IPS DF 4.7 (cell line): ENCODE data around the gene DRD4.
"Not testable (repeated sequence)": the region's sequence is repeated elsewhere in the genome, so short reads cannot be mapped to it uniquely, and the experiment has no call there.

Experiments
- DNase-seq: peaks from one replicate; pipeline ENCODE4 v3.0.0-alpha.2; 2013; ENCODE audit warnings: low spot score; ENCODE audit errors: extremely low read depth

DRD4 gene

GRCh38 chr11:643849-644738 lies 7.0 kb downstream of the DRD4 start:
- no peak for DNase-seq

DNA sequence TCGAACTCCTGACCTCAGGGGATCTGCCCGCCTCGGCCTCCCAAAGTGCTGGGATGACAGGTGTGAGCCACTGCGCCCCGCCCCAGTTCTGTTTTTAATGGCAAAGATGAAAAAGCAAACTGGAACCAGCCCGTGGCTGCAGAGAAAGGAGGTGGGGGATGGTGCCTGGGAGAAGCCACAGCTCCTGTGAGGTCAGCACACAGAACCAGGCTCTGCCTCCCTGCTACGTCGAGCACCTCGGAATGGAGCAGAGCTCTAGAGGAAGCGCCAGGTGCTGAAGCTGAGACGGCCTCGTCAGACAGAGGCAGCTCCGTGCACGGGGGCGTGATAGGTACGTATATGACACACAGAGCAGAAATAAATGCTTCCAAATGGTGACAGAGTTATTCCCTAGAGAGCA lies 8.5 kb downstream of the DRD4 start:
- no peak for DNase-seq

DNA sequence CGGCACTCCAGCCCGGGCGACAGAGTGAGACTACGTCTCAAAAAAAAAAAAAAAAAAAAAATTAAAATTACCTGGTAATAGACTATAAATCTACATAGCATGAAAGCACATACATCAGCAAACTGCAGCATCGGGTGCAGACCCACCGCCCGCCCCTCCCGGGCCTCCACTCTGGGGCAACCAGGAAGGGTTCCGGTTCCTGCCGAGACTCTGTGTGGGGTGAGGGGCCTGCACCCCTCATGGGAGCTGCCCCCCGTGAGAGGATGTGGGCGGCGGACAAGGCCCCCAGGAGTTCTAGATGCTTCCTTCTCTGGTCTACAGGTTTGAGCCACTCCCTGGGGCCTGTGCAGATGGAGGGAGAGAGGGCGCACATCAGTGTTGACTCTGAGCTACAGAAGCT lies 9.1 kb downstream of the DRD4 start:
- no peak for DNase-seq

GRCh38 chr11:647672-648158 lies 10.6 kb downstream of the DRD4 start:
- not testable (repeated sequence) for DNase-seq

- DNase-seq, result no peak
Observed at GRCh38 chr11:650482-650881, 13.4 kb downstream of the DRD4 start.

DNA sequence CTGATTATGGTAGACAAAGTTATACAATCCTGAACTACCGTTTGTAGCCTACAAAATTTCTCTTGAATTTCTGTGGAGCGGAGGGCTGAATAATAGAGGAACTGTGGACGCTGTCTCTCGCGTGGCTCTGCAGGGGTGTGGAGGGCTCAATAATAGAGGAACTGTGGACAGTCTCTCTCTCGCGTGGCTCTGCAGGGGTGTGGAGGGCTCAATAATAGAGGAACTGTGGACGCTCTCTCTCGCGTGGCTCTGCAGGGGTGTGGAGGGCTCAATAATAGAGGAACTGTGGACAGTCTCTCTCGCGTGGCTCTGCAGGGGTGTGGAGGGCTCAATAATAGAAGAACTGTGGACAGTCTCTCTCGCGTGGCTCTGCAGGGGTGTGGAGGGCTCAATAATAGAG lies 16.1 kb downstream of the DRD4 start:
- not testable (repeated sequence) for DNase-seq

DNA sequence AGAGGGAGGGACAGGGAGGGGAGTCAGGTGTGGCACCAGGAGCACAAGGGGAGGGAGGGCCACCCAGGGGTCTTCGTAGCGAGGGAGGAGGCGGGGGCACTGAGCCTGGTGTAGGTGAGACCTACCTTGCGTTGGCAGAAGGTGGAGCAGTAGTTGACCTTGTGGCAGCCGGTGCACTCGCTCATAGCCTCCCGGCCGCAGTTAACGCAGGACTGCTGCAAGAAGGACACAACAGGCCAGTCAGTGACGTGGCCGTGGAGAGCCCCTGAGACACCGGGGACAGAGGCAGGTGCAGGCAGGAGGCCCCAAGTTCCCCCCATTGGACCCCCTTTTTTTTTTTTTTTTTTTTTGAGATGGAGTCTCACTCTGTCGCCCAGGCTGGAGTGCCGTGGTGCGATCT lies 16.8 kb downstream of the DRD4 start:
- DNase-seq, result no peak

GRCh38 chr11:654444-654843 lies 17.4 kb downstream of the DRD4 start:
- not testable (repeated sequence) for DNase-seq

DNA sequence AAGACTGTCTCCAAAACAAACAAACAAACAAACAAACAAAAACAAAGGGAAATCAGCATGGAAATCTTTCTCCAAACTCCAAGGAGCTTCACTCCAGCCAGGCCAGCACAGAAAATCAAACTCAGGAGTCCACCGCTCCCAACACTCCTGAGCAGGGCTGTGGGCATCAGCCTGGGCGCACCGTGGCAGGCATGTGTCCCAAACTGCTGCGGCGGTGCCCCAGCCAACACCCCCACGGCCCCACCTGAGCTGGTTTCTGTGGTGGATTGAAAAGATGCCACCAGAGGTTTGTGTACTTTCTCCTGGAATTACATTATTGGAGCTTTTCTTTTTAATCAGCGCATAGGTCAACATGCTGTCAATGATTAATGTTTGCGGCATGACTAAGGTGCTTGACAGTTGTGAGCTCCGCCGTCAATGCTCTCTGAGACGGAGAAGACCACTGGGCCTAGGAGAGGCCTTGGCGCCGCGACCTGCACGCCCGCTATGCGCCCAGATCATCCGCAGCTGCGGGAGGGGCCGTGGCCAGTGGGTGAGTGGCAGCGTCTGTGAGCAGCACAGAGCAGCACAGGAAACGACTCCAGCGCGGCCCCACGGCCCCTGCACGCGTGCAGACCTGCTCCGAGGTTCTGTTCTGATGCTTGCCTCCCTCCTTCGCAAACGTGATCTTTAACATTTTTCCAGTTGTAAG lies 18.1 kb downstream of the DRD4 start:
- no peak for DNase-seq

- DNase-seq, result no peak
Observed at GRCh38 chr11:656426-656825, 19.4 kb downstream of the DRD4 start.

- DNase-seq, result no peak
Observed at GRCh38 chr11:656866-657265, 19.8 kb downstream of the DRD4 start.

DNA sequence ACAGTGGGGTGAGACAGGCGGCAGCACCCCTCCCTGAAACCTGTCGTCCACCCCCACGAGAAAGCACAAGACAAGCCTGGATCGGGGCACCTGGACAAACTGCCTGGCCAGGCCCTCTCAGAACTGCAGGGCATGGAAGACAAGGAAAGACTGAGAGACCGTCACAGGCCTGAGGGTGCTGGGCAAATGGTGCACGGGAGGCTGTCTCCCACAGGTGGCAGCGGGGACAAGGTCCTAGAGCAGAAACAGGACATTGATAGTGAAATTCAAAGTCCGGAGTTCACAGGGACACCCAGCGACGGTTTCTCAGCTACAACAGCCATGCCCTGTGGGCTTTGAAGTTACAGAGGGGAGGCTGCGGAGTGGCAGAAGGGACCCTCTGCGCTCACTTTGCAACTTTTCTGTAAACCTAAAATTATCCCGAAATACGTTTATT lies 20.6 kb downstream of the DRD4 start:
- no peak for DNase-seq

GRCh38 chr11:659532-660085 lies 22.5 kb downstream of the DRD4 start:
- no peak for DNase-seq

DNA sequence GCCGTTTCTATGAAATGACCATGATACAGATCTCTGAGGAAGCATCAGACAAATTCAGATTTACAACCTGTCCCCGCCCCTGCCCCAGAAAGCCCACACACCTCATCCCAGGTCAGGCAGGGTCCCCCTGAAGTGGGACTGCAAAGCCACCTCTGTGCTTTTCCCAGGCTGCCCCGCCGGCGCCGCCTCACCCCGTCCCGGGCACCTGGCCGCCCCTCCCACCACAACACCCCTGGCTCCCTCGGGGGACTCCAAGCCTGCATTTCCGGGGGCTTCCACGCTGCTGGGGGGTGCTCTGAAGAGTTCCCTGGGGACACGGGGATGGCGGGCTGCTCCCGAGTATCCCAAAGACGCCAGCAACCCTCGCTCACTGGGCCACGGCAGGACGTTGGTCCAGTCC lies 23.2 kb downstream of the DRD4 start:
- DNase-seq, result no peak

- DNase-seq, result no peak
Observed at GRCh38 chr11:660681-661444, 23.8 kb downstream of the DRD4 start.

DNA sequence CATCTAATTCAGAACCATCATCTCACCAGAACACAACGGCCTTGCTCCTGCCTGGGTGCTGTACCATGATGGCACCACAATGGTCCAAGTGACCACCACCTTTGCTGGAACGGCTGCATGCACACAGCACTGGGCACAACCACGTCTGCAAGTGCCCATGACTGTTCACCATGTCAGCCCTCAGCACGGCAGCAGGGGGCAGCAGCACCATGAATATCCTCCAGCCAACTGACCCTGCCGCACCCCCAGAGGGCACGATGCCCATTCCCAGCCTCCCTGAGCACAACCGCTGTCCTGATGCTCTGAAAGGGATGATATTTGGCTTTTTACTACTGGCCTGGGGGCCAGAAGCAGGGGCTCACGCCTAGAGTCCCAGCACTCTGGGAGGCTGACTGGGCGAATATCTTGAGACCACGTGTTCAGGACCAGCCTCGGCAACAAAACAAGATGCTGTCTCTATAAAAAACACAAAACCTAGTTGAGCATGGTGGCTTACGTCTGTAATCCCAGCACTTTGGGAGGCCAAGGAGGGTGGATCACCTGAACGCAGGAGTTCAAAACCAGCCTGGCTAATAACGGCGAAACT lies 25.7 kb downstream of the DRD4 start:
- DNase-seq, result no peak

DNA sequence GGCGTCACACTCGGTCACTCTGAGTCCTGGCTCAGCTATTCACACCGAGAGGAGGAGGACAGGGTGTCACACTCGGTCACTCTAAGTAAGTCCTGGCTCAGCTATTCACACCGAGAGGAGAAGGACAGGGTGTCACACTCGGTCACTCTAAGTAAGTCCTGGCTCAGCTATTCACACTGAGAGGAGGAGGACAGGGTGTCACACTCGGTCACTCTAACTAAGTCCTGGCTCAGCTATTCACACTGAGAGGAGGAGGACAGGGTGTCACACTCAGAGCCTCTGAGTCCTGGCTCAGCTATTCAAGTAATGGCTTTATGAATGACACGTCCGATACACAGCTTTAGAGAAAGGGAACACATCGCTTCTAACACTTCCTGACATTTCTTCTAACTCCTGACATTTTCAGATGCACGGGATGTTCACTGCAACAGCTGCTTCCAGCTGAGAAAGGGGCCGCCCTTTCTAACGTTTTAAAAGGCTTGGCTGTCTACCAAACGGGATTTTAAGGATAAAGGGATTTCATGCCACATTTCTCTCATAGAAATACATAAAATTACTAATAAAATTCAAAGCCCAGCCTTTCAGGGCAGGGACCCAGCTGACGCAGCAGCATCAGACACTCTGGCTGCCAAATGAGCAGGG lies 28.1 kb downstream of the DRD4 start:
- no peak for DNase-seq

- no peak for DNase-seq
Observed at GRCh38 chr11:665704-666281, 28.7 kb downstream of the DRD4 start.

- DNase-seq, result no peak
Observed at GRCh38 chr11:673866-674265, 36.8 kb downstream of the DRD4 start.

DNA sequence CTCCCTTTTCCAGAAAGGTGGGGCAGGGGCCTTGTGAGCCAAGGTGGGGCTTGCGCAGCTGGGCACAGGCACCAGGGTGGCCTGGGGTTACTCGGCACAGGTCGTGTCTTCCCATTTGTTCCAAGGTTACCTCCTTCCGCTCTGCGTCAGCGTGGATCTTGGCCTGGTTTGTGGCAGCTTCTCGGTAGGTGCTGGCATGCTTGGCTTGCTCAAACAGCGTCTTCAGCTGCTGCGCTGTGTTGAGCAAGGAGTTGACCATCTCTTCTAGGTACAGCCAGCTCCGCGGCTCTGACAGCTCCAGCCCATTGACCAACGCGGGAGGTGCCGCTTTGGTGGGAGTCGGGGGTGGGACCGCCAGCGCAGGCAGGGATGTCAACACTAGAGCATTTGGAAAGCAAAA lies 37.3 kb downstream of the DRD4 start:
- DNase-seq, result no peak
